22Rv1 (cell line): Measurements from ENCODE around the gene SRSF6.
A peak's percentile ranks its signal among the peaks of the same experiment; 100 is the strongest.
"Not testable (repeated sequence)": the region's sequence is repeated elsewhere in the genome, so short reads cannot be mapped to it uniquely, and the experiment has no call there.

Experiments
- H3K27ac ChIP-seq: fragments of 450-650 bp; 2 replicates; pipeline ENCODE4 v1.5.1; 2017
- CTCF ChIP-seq: fragments of 450-650 bp; IDR thresholded peaks from 2 replicates; pipeline ENCODE4 v1.5.1; 2017; ENCODE audit warnings: mild to moderate bottlenecking
- ZFX ChIP-seq: fragments of 450-650 bp; IDR thresholded peaks from 2 replicates; pipeline ENCODE4 v1.6.1; 2017; ENCODE audit warnings: antibody characterized with exemption, borderline replicate concordance

SRSF6 gene

DNA sequence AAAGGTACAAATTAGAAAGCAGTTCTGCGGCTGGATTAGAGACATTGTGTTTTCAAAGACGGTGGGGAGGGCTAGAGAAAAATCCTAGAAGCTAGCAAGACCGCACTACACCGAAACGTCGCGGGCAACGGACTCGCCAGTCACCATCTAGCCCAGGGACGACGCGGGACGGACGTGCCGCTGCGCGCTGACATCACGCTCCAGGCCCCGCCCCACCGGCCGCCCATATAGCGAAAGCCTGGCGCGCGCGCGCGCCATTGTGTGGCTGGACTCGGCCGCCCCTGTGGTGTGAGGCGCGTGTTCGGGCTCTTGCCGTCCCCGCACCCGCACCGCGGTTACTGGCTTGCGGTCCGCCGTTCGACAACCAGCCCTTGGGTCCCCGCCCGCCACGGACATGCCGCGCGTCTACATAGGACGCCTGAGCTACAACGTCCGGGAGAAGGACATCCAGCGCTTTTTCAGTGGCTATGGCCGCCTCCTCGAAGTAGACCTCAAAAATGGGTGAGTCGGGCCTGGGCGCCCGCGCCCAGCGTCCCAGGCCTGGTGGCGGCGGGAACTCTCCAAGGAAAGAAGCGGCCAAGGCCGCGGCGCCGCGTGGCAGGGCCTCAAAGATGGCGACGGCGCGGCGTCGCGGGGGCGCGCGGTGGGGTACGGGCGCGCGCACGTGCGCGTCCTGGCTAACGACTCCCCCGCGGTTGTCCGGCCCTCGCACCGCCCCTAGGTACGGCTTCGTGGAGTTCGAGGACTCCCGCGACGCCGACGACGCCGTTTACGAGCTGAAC, at the start of gene SRSF6:
Gene SRSF6 (plus strand): TSS at position 257 of the 782 bp plus-strand sequence. CDS start 138 bp downstream, at position 395.
- TF ChIP-seq ZFX (no peak), CTCF (no peak)
- peak within 1 kb of the TSS; percentile 97 for H3K27ac ChIP-seq

GRCh38 chr20:43408848-43409576, 48.7 kb upstream of the SRSF6 start:
- H3K27ac ChIP-seq, result no peak overlapping the region
- TF ChIP-seq ZFX (no peak), CTCF (peak; percentile 71)

DNA sequence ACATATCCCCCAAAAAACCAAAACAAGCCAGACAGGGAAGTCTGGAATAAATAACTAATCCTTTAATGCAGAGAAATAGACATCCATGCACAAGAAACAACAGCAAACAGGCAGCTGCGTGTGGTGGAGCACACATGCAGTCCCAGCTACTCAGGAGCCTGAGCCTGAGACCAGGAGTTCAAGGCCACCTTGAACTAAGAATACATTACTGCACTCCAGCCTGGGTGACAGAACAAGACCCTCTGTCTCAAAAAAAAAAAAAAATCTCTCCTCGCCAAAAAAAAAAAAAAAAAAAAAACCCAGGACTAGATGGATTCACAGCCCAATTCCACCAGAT, 48.2 kb upstream of the SRSF6 start:
- TF ChIP-seq ZFX, result no peak
- peak; percentile 34; the same call in 1 of the 2 replicates for TF ChIP-seq CTCF
- no peak overlapping the region for H3K27ac ChIP-seq

- no peak for TF ChIP-seq ZFX
- no peak for TF ChIP-seq CTCF
- no peak overlapping the region for H3K27ac ChIP-seq
Measured at GRCh38 chr20:43415661-43416430, 41.9 kb upstream of the SRSF6 start.

DNA sequence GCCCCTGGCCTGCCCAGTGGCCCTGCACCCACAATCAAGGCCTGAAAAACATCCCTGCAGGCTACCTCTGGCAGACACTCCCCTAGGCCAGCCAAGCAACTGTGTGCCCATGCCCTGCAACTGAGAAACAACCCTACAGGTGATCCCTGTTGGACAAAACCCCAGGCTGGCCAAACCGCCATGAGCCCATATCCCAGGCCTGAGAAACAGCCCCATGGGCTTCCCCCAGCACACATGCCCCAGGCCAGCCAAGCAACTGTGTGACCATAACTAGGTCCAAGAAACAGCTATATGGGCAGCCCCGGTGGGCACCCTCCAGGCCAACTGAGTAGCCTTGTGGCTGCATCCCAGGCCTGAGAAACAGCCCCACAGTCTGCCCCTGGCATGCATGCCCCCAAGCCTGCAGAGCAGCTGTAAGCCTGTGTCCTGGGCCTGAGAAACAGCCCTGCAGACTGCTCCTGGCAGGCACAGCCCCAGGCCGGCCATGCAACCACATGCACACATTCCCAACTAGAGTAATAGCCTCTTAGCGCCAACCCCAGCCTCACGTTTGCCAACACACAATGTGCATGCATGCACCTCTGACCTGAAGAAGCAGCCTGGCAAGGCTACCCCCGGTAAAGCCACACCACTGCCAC, 41.0 kb upstream of the SRSF6 start:
- TF ChIP-seq ZFX (no peak), CTCF (no peak)
- no peak overlapping the region for H3K27ac ChIP-seq

DNA sequence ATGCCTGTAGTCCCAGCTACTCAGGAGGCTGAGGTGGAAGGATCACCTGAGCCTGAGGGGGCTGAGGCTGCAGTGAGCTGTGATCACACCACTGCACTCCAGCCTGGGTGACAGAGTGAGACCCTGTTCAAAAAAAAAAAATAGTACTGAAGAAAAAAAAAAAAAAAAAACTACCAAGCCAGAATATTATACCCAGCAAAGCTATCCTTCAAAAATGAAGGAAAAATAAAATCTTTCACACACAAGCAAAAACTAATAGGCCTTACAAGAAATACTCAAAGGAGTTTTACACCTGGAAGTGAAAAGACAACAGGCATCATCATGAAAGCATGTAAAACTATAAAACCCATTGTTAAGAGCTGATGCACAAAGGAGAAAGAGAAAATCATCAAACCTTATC, 37.5 kb upstream of the SRSF6 start:
- no peak for TF ChIP-seq CTCF
- TF ChIP-seq ZFX, result no peak

GRCh38 chr20:43420913-43421312, 36.8 kb upstream of the SRSF6 start:
- not testable (repeated sequence) for H3K27ac ChIP-seq

More for the DNA sequence above, 37.5 kb upstream of the SRSF6 start:
- no peak overlapping the region for H3K27ac ChIP-seq
